Skin epidermis (tissue), 12 donors: ENCODE data around the gene RAX2.
"Not testable (repeated sequence)": the region's sequence is repeated elsewhere in the genome, so short reads cannot be mapped to it uniquely, and the experiment has no call there.

Source experiments
- H3K27ac ChIP-seq, 21 experiments: fragments of 200-600 bp; sonication (generic) in 11 of 21; one replicate each; pipeline ENCODE4 v1.5.0; 2020; ENCODE audit warnings: mild to moderate bottlenecking in 3 of 21, inconsistent platforms in 2 of 21, moderate library complexity in 2 of 21
- H3K4me3 ChIP-seq, 7 experiments: fragments of 200-600 bp; sonication (generic) in 2 of 7; one replicate each; pipeline ENCODE4 v1.5.0; 2020; ENCODE audit warnings: inconsistent platforms in 2 of 7, mild to moderate bottlenecking in 2 of 7, moderate library complexity in 1 of 7

RAX2 gene

GRCh38 chr19:3780786-3781304 lies 8.8 kb upstream of the RAX2 start:
- Histone ChIP-seq H3K4me3 (no peak overlapping the region), H3K27ac (no peak overlapping the region)

- Histone ChIP-seq H3K27ac (no peak overlapping the region), H3K4me3 (no peak overlapping the region)
These were observed 7.1 kb upstream of the RAX2 start for GRCh38 chr19:3778899-3779723.

GRCh38 chr19:3778104-3778867 lies 6.3 kb upstream of the RAX2 start:
- H3K4me3 ChIP-seq: no peak overlapping the region
- H3K27ac ChIP-seq: no peak overlapping the region

GRCh38 chr19:3776479-3777040 lies 4.5 kb upstream of the RAX2 start:
- Histone ChIP-seq H3K27ac (no peak overlapping the region), H3K4me3 (no peak overlapping the region)

- H3K4me3 ChIP-seq: no peak overlapping the region
- H3K27ac ChIP-seq: no peak overlapping the region
These were observed 3.8 kb upstream of the RAX2 start for GRCh38 chr19:3775831-3776230.

GRCh38 chr19:3775374-3775711 lies 3.3 kb upstream of the RAX2 start:
- Histone ChIP-seq H3K27ac (no peak overlapping the region), H3K4me3 (no peak overlapping the region)

GRCh38 chr19:3774621-3775373 lies 2.8 kb upstream of the RAX2 start:
- H3K4me3 ChIP-seq: no peak overlapping the region
- H3K27ac ChIP-seq: no peak overlapping the region

GRCh38 chr19:3773814-3774515 lies 1.9 kb upstream of the RAX2 start:
- Histone ChIP-seq H3K4me3 (no peak overlapping the region), H3K27ac (no peak overlapping the region)

- Histone ChIP-seq H3K27ac (no peak overlapping the region), H3K4me3 (no peak overlapping the region)
These were observed 775 bp downstream of the RAX2 start for GRCh38 chr19:3771000-3771905.

GRCh38 chr19:3770136-3770999 lies 1.7 kb downstream of the RAX2 start:
- Histone ChIP-seq H3K27ac (no peak overlapping the region), H3K4me3 (no peak overlapping the region)

- H3K27ac ChIP-seq: no peak overlapping the region
These were observed 2.5 kb downstream of the RAX2 start for GRCh38 chr19:3769494-3769893.

GRCh38 chr19:3768748-3769099 lies 3.3 kb downstream of the RAX2 start:
- no peak overlapping the region for H3K27ac ChIP-seq
- H3K4me3 ChIP-seq: no peak overlapping the region

More at GRCh38 chr19:3769494-3769893, 2.5 kb downstream of the RAX2 start:
- H3K4me3 ChIP-seq: no peak overlapping the region

GRCh38 chr19:3768015-3768747 lies 3.8 kb downstream of the RAX2 start:
- no peak overlapping the region for H3K4me3 ChIP-seq
- no peak overlapping the region for H3K27ac ChIP-seq

GRCh38 chr19:3767050-3767449 lies 5.0 kb downstream of the RAX2 start:
- H3K27ac ChIP-seq: no peak overlapping the region
- H3K4me3 ChIP-seq: no peak overlapping the region

GRCh38 chr19:3766520-3766919 lies 5.5 kb downstream of the RAX2 start:
- no peak overlapping the region for H3K27ac ChIP-seq
- H3K4me3 ChIP-seq: no peak overlapping the region

- not testable (repeated sequence) for H3K4me3 ChIP-seq, H3K27ac ChIP-seq
These were observed 6.3 kb downstream of the RAX2 start for GRCh38 chr19:3765757-3766156.

GRCh38 chr19:3765121-3765520 lies 6.9 kb downstream of the RAX2 start:
- no peak overlapping the region for H3K27ac ChIP-seq

More at GRCh38 chr19:3765121-3765520, 6.9 kb downstream of the RAX2 start:
- no peak overlapping the region for H3K4me3 ChIP-seq
